Large intestine (tissue), 3 donors: Measurements from ENCODE around the gene CDH23. TPM values are rescaled to one million over a fixed set of nuclear protein-coding genes. Genes with fewer than 3 reads are reported as not detected.

Experiments
- DNase-seq, 2 donors: peaks; one replicate each; pipeline versions ENCODE4 v3.0.0 to v3.0.0-alpha.2; 2013
- H3K27ac ChIP-seq: one replicate; pipeline ENCODE4 v1.5.1; 2013; ENCODE audit warnings: low read length
- H3K27me3 ChIP-seq: 2 replicates; pipeline ENCODE4 v1.6.1; 2013; ENCODE audit warnings: low read length; ENCODE audit not compliant: control insufficient read depth, insufficient read depth
- H3K36me3 ChIP-seq: 2 replicates; pipeline ENCODE4 v1.6.1; 2013; ENCODE audit warnings: low read length; ENCODE audit not compliant: control insufficient read depth, insufficient read depth
- H3K4me1 ChIP-seq: one replicate; pipeline ENCODE4 v1.6.1; 2013; ENCODE audit warnings: low read length; ENCODE audit not compliant: control insufficient read depth, insufficient read depth
- H3K4me3 ChIP-seq: one replicate; pipeline ENCODE4 v1.5.1; 2013; ENCODE audit warnings: low read length
- H3K9me3 ChIP-seq: one replicate; pipeline ENCODE4 v1.6.1; 2013; ENCODE audit warnings: mild to moderate bottlenecking, low read depth, low read length, moderate library complexity; ENCODE audit not compliant: control insufficient read depth
- WGBS: methylation state at CpG from one replicate; pipeline ENCODE4 v1.1.5; 2013; ENCODE audit warnings: low lambda C conversion rate; ENCODE audit not compliant: insufficient coverage; 5-methylcytosine and 5-hydroxymethylcytosine counted together
- polyA plus RNA-seq: library from polyadenylated mRNA; unstranded; fragments of 120-200 nt; gene quantifications from one replicate; pipeline ENCODE4 v1.2.1, GENCODE V29; 2013

Gene CDH23
- polyA plus RNA-seq, 1 donor, result 1.7 TPM

- no peak for DNase-seq
- 60% methylated on average over 1 of the region's 2 CpGs for WGBS
- Histone ChIP-seq H3K4me1 (no peaks in the 10 kb centered on the region), H3K27ac (no peak overlapping the region), H3K4me3 (no peak overlapping the region), H3K27me3 (peaks cover 4% of the 10 kb centered on the region), H3K36me3 (no peaks in the 10 kb centered on the region), H3K9me3 (no peaks in the 10 kb centered on the region)
These were observed 184.2 kb downstream of the CDH23 start for GRCh38 chr10:71580926-71581325.

GRCh38 chr10:71581376-71581775, 184.7 kb downstream of the CDH23 start:
- Histone ChIP-seq H3K9me3 (no peaks in the 10 kb centered on the region), H3K4me3 (no peak overlapping the region), H3K36me3 (no peaks in the 10 kb centered on the region), H3K4me1 (no peaks in the 10 kb centered on the region), H3K27me3 (peaks cover 4% of the 10 kb centered on the region), H3K27ac (no peak overlapping the region)
- no CpG with 5 or more reads among the region's 3 CpGs for WGBS
- DNase-seq, result no peak

GRCh38 chr10:71582019-71582418, 185.3 kb downstream of the CDH23 start:
- no CpG with 5 or more reads among the region's 3 CpGs for WGBS
- no peaks in the 10 kb centered on the region for H3K9me3 ChIP-seq
- H3K4me3 ChIP-seq, result no peak overlapping the region
- no peaks in the 10 kb centered on the region for H3K36me3 ChIP-seq
- no peaks in the 10 kb centered on the region for H3K4me1 ChIP-seq
- H3K27ac ChIP-seq, result no peak overlapping the region
- peaks cover 4% of the 10 kb centered on the region for H3K27me3 ChIP-seq
- DNase-seq, result no peak

- WGBS, result no CpG with 5 or more reads among the region's 21 CpGs
These were observed 186.1 kb downstream of the CDH23 start for GRCh38 chr10:71582506-71583475.

GRCh38 chr10:71584461-71584860, 187.7 kb downstream of the CDH23 start:
- H3K27ac ChIP-seq, result no peak overlapping the region
- no peaks in the 10 kb centered on the region for H3K4me1 ChIP-seq
- H3K27me3 ChIP-seq, result peaks cover 13% of the 10 kb centered on the region
- no peak overlapping the region for H3K4me3 ChIP-seq
- no CpG with 5 or more reads among the region's 5 CpGs for WGBS
- no peak for DNase-seq
- H3K36me3 ChIP-seq, result no peaks in the 10 kb centered on the region
- no peaks in the 10 kb centered on the region for H3K9me3 ChIP-seq

More at GRCh38 chr10:71582506-71583475, 186.1 kb downstream of the CDH23 start:
- no peaks in the 10 kb centered on the region for H3K4me1 ChIP-seq
- peaks cover 7% of the 10 kb centered on the region for H3K27me3 ChIP-seq
- H3K36me3 ChIP-seq, result no peaks in the 10 kb centered on the region
- DNase-seq, result no peak
- no peak overlapping the region for H3K27ac ChIP-seq
- H3K9me3 ChIP-seq, result no peaks in the 10 kb centered on the region
- no peak overlapping the region for H3K4me3 ChIP-seq

GRCh38 chr10:71584902-71585563, 188.3 kb downstream of the CDH23 start:
- Histone ChIP-seq H3K27ac (no peak overlapping the region), H3K27me3 (peaks cover 13% of the 10 kb centered on the region), H3K4me3 (no peak overlapping the region), H3K4me1 (no peaks in the 10 kb centered on the region), H3K9me3 (no peaks in the 10 kb centered on the region), H3K36me3 (no peaks in the 10 kb centered on the region)
- DNase-seq, result no peak
- WGBS, result 100% methylated on average over 3 of the region's 10 CpGs

- Histone ChIP-seq H3K4me1 (no peaks in the 10 kb centered on the region), H3K27ac (no peak overlapping the region), H3K9me3 (no peaks in the 10 kb centered on the region), H3K36me3 (no peaks in the 10 kb centered on the region), H3K4me3 (no peak overlapping the region), H3K27me3 (peaks cover 13% of the 10 kb centered on the region)
- DNase-seq, result no peak
- WGBS, result 83% methylated on average over 1 of the region's 10 CpGs
These were observed 189.0 kb downstream of the CDH23 start for GRCh38 chr10:71585564-71586290.

GRCh38 chr10:71587941-71588573, 191.3 kb downstream of the CDH23 start:
- 75% methylated on average over 2 of the region's 8 CpGs for WGBS
- Histone ChIP-seq H3K9me3 (no peaks in the 10 kb centered on the region), H3K4me1 (no peaks in the 10 kb centered on the region), H3K27me3 (peaks cover 16% of the 10 kb centered on the region), H3K27ac (no peak overlapping the region), H3K36me3 (no peaks in the 10 kb centered on the region), H3K4me3 (no peak overlapping the region)
- DNase-seq, result no peak

GRCh38 chr10:71588685-71589084, 192.0 kb downstream of the CDH23 start:
- Histone ChIP-seq H3K4me1 (no peaks in the 10 kb centered on the region), H3K9me3 (no peaks in the 10 kb centered on the region), H3K27me3 (peaks cover 16% of the 10 kb centered on the region), H3K36me3 (no peaks in the 10 kb centered on the region), H3K4me3 (no peak overlapping the region), H3K27ac (no peak overlapping the region)
- DNase-seq, result no peak
- no CpG with 5 or more reads among the region's 4 CpGs for WGBS
